ENCODE measurements around the gene NMT1.

NMT1 gene

GRCh38 chr17:45155029-45155428, 93.9 kb downstream of the NMT1 start:
- POLR2A ChIA-PET: interaction anchor here (0.7 to 1.4 kb wide), 7 partner anchors 13 to 1000 kb away, joined by 3 to 10 read pairs (median 5); partner anchors contain the start of genes ACBD4 and MAP3K14
- Histone ChIP-seq H3K4me3 (ENCODE audit: low read depth, low read length) (no peak overlapping the region), H3K27ac (ENCODE audit: extremely low read depth, low read depth, low read length) (no peak overlapping the region), H3K36me3 (ENCODE audit: control insufficient read depth in 2 of 2, insufficient read depth in 1 of 2, low read length in 2 of 2) (peaks cover 0 to 3% of the 10 kb centered on the region in 2 experiments; a peak in 1 of 3 replicates), H3K9me3 (ENCODE audit: control insufficient read depth, insufficient read depth, low read depth, low read length) (no peaks in the 10 kb centered on the region), H3K4me1 (ENCODE audit: control insufficient read depth, insufficient read depth, low read length) (peaks cover 19% of the 10 kb centered on the region)
- no peak for TF ChIP-seq ZNF426 (tag by site-specific recombination; IDR thresholded peaks at IDR 0.05)
- TF ChIP-seq ZNF362 (tag by site-specific recombination; IDR thresholded peaks at IDR 0.05): peak; percentile 73; the same call in 1 of the 2 replicates
- CTCF ChIA-PET: interaction anchor here (1.3 to 10.8 kb wide), 3 partner anchors 20 to 231 kb away, joined by 3 to 209 read pairs (median 81); partner anchors contain the start of genes ACBD4 and PLCD3

GRCh38 chr17:45155483-45155882, 94.4 kb downstream of the NMT1 start:
- CTCF ChIA-PET: interaction anchor here (0.7 to 10.8 kb wide), 5 partner anchors 17 to 230 kb away, joined by 3 to 209 read pairs (median 3); partner anchors contain the start of genes ACBD4 and PLCD3

GRCh38 chr17:45156242-45156641, 95.1 kb downstream of the NMT1 start:
- ChIA-PET POLR2A (interaction anchor here (1.4 kb wide), 1 partner anchor 15 kb away, joined by 3 read pairs; no protein-coding TSS in a partner anchor), CTCF (interaction anchor here (0.7 to 10.8 kb wide), 6 partner anchors 17 to 1964 kb away, joined by 3 to 209 read pairs (median 3); partner anchors contain the start of genes ACBD4 and PLCD3)
- Histone ChIP-seq H3K4me3 (ENCODE audit: low read depth, low read length) (no peak overlapping the region), H3K4me1 (ENCODE audit: control insufficient read depth, insufficient read depth, low read length) (peaks cover 21% of the 10 kb centered on the region), H3K9me3 (ENCODE audit: control insufficient read depth, insufficient read depth, low read depth, low read length) (no peaks in the 10 kb centered on the region), H3K27ac (ENCODE audit: extremely low read depth, low read depth, low read length) (no peak overlapping the region), H3K36me3 (ENCODE audit: control insufficient read depth in 2 of 2, insufficient read depth in 1 of 2, low read length in 2 of 2) (no peaks in the 10 kb centered on the region)
- TF ChIP-seq INSM2 (tag by site-specific recombination; IDR thresholded peaks at IDR 0.05): no peak
- TF ChIP-seq ZNF132 (tag by site-specific recombination; IDR thresholded peaks at IDR 0.05; ENCODE audit: borderline replicate concordance): no peak
- TF ChIP-seq PRDM6 (tag by site-specific recombination; IDR thresholded peaks at IDR 0.05): peak; percentile 79
- no peak for TF ChIP-seq ZSCAN16 (tag by site-specific recombination; IDR thresholded peaks at IDR 0.05)
- TF ChIP-seq ZNF121 (tag by site-specific recombination; IDR thresholded peaks at IDR 0.05): 0 out of 2 replicates have a peak, but pooled peaks have one; percentile 42

More at GRCh38 chr17:45155483-45155882, 94.4 kb downstream of the NMT1 start:
- Histone ChIP-seq H3K36me3 (ENCODE audit: control insufficient read depth in 2 of 2, insufficient read depth in 1 of 2, low read length in 2 of 2) (no peaks in the 10 kb centered on the region), H3K9me3 (ENCODE audit: control insufficient read depth, insufficient read depth, low read depth, low read length) (no peaks in the 10 kb centered on the region), H3K4me1 (ENCODE audit: control insufficient read depth, insufficient read depth, low read length) (peaks cover 21% of the 10 kb centered on the region), H3K4me3 (ENCODE audit: low read depth, low read length) (no peak overlapping the region), H3K27ac (ENCODE audit: extremely low read depth, low read depth, low read length) (0 out of 2 replicates have a peak overlapping the region, but pooled peaks have one; percentile 21)
- POLR2A ChIA-PET: interaction anchor here (0.7 to 1.4 kb wide), 6 partner anchors 14 to 1001 kb away, joined by 3 to 10 read pairs (median 6); partner anchors contain the start of genes ACBD4 and MAP3K14
- peak; percentile 52; the same call in 1 of the 2 replicates for TF ChIP-seq PRDM6 (tag by site-specific recombination; IDR thresholded peaks at IDR 0.05)
- no peak for TF ChIP-seq REPIN1 (tag by site-specific recombination; IDR thresholded peaks at IDR 0.05; ENCODE audit: low read depth)

All from HEK293 (cell line).